HFFc6 (cell line): ENCODE data around the gene KLHL22. TPM values are rescaled to one million over a fixed set of nuclear protein-coding genes. Genes with fewer than 3 reads are reported as not detected.
"Not testable (repeated sequence)": the region's sequence is repeated elsewhere in the genome, so short reads cannot be mapped to it uniquely, and the experiment has no call there.

Experiments
- DNase-seq: peaks from one replicate; pipeline ENCODE4 v3.0.0-alpha.2; 2018
- H3K27ac Mint-ChIP-seq: 2 replicates; pipeline ENCODE4 v1.8.0; 2020; ENCODE audit warnings: mild to moderate bottlenecking, mixed read lengths
- H3K27me3 Mint-ChIP-seq: 2 replicates; pipeline ENCODE4 v1.8.0; 2021; ENCODE audit warnings: mild to moderate bottlenecking, moderate library complexity, mixed read lengths; ENCODE audit not compliant: insufficient read depth
- H3K36me3 Mint-ChIP-seq: 2 replicates; pipeline ENCODE4 v1.8.0; 2021; ENCODE audit warnings: low read depth, mixed read lengths
- H3K4me1 Mint-ChIP-seq: 2 replicates; pipeline ENCODE4 v1.8.0; 2020; ENCODE audit warnings: low read depth, mixed read lengths
- H3K4me3 Mint-ChIP-seq: 2 replicates; pipeline ENCODE4 v1.8.0; 2020; ENCODE audit warnings: mild to moderate bottlenecking, moderate library complexity, mixed read lengths
- H3K9me3 Mint-ChIP-seq: 2 replicates; pipeline ENCODE4 v1.8.0; 2020; ENCODE audit warnings: mild to moderate bottlenecking, mixed read lengths
- CTCF ChIP-seq: fragments of 200-600 bp; sonication (generic); IDR thresholded peaks from 2 replicates; pipeline ENCODE4 v1.5.0; 2021; ENCODE audit warnings: antibody characterized with exemption, mild to moderate bottlenecking
- total RNA-seq, 6 experiments: library from RNA; stranded (reverse); fragmentation: NEBNext Ultra II Directional; extraction: Animal tissue kit (Norgen Biotek cat#: 25700); gene quantifications; 2 replicates in 1 of 6; 3 replicates in 5 of 6; pipeline ENCODE4 v1.2.3, GENCODE V29; 2021

KLHL22 gene
- total RNA-seq, 6 experiments from 2014 or later, result 19.2 to 25.5 (median 21.6) TPM

- no peak overlapping the region for H3K27ac Mint-ChIP-seq
- DNase-seq, result no peak
- no peaks in the 10 kb centered on the region for H3K9me3 Mint-ChIP-seq
- no peak for TF ChIP-seq CTCF
- no peaks in the 10 kb centered on the region for H3K36me3 Mint-ChIP-seq
- peaks cover 8% of the 10 kb centered on the region; the same call in 1 of the 2 replicates for H3K4me1 Mint-ChIP-seq
- no peak overlapping the region for H3K4me3 Mint-ChIP-seq
- peaks cover 2% of the 10 kb centered on the region for H3K27me3 Mint-ChIP-seq
Observed at GRCh38 chr22:20421507-20421874, 74.1 kb downstream of the KLHL22 start.

- Mint-ChIP-seq H3K27me3 (peaks cover 2% of the 10 kb centered on the region), H3K4me1 (peaks cover 8% of the 10 kb centered on the region; the same call in 1 of the 2 replicates), H3K27ac (no peak overlapping the region), H3K9me3 (no peaks in the 10 kb centered on the region), H3K4me3 (no peak overlapping the region), H3K36me3 (no peaks in the 10 kb centered on the region)
- TF ChIP-seq CTCF, result no peak
- no peak for DNase-seq
Observed at GRCh38 chr22:20420157-20420842, 75.3 kb downstream of the KLHL22 start.

GRCh38 chr22:20419664-20419951, 76.0 kb downstream of the KLHL22 start:
- Mint-ChIP-seq H3K4me1 (peaks cover 8% of the 10 kb centered on the region; the same call in 1 of the 2 replicates), H3K27me3 (peaks cover 2% of the 10 kb centered on the region)

GRCh38 chr22:20418211-20418788, 77.3 kb downstream of the KLHL22 start:
- peak; percentile 96 for TF ChIP-seq CTCF
- H3K4me1 Mint-ChIP-seq, result peaks cover 2% of the 10 kb centered on the region; the same call in 1 of the 2 replicates
- H3K27ac Mint-ChIP-seq, result peak overlapping the region; percentile 65
- no peaks in the 10 kb centered on the region for H3K9me3 Mint-ChIP-seq
- peak overlapping the region; percentile 80 for H3K4me3 Mint-ChIP-seq
- peak; percentile 81 for DNase-seq
- H3K27me3 Mint-ChIP-seq, result no peaks in the 10 kb centered on the region; the same call in none of the 2 replicates
- no peaks in the 10 kb centered on the region for H3K36me3 Mint-ChIP-seq

More at GRCh38 chr22:20419664-20419951, 76.0 kb downstream of the KLHL22 start:
- H3K4me3 Mint-ChIP-seq, result no peak overlapping the region
- no peaks in the 10 kb centered on the region for H3K9me3 Mint-ChIP-seq
- H3K36me3 Mint-ChIP-seq, result no peaks in the 10 kb centered on the region
- H3K27ac Mint-ChIP-seq, result no peak overlapping the region
- no peak for TF ChIP-seq CTCF
- no peak for DNase-seq

- H3K4me1 Mint-ChIP-seq, H3K27me3 Mint-ChIP-seq, DNase-seq: not testable (repeated sequence)
Observed at GRCh38 chr22:20415699-20416098, 79.9 kb downstream of the KLHL22 start.

GRCh38 chr22:20415241-20415640, 80.4 kb downstream of the KLHL22 start:
- H3K9me3 Mint-ChIP-seq, H3K27ac Mint-ChIP-seq, H3K36me3 Mint-ChIP-seq, H3K27me3 Mint-ChIP-seq, DNase-seq, H3K4me3 Mint-ChIP-seq, H3K4me1 Mint-ChIP-seq: not testable (repeated sequence)

More at GRCh38 chr22:20415699-20416098, 79.9 kb downstream of the KLHL22 start:
- H3K9me3 Mint-ChIP-seq, H3K36me3 Mint-ChIP-seq, H3K27ac Mint-ChIP-seq, H3K4me3 Mint-ChIP-seq: not testable (repeated sequence)
